Esophagus muscularis mucosa (tissue), 4 donors: ENCODE measurements around the gene DMGDH. TPM values are rescaled to one million over a fixed set of nuclear protein-coding genes. Genes with fewer than 3 reads are reported as not detected.

Experiments
- DNase-seq: peaks from one replicate; pipeline ENCODE4 v3.0.0-alpha.2; 2017; ENCODE audit errors: extremely low spot score
- H3K27ac ChIP-seq, 4 donors: fragments of 200-600 bp; sonication (generic); replicated peaks in 1 of 4; 1 replicate in 3 of 4; 2 replicates in 1 of 4; pipeline ENCODE4 v1.5.1; 2016 to 2019; ENCODE audit warnings: mild to moderate bottlenecking in 1 of 4
- H3K27me3 ChIP-seq, 4 donors: fragments of 200-600 bp; sonication (generic); one replicate each; pipeline versions ENCODE4 v1.5.1 to v1.6.0; 2016 to 2019
- H3K36me3 ChIP-seq, 4 donors: fragments of 200-600 bp; sonication (generic); one replicate each; pipeline ENCODE4 v1.5.1; 2016 to 2019
- H3K4me1 ChIP-seq, 4 donors: fragments of 200-600 bp; sonication (generic); one replicate each; pipeline ENCODE4 v1.5.1; 2016 to 2019
- H3K4me3 ChIP-seq, 4 donors: fragments of 200-600 bp; sonication (generic); 1 replicate in 2 of 4; 2 replicates in 2 of 4; pipeline ENCODE4 v1.5.1; 2016 to 2019; ENCODE audit warnings: mild to moderate bottlenecking in 4 of 4, moderate library complexity in 1 of 4
- H3K9me3 ChIP-seq, 4 donors: fragments of 200-600 bp; sonication (generic); 1 replicate in 3 of 4; 2 replicates in 1 of 4; pipeline ENCODE4 v1.5.1; 2016 to 2019
- CTCF ChIP-seq, 3 experiments: fragments of 200-600 bp in 2 of 3; fragments of 450-650 bp in 1 of 3; sonication (generic) in 2 of 3; IDR thresholded peaks; one replicate each; pipeline ENCODE4 v1.5.1; 2017 to 2019; ENCODE audit warnings: antibody characterized with exemption in 3 of 3, mild to moderate bottlenecking in 2 of 3, moderate library complexity in 1 of 3
- EP300 ChIP-seq: sonication (generic); formaldehyde crosslinking; IDR thresholded peaks from one replicate; pipeline ENCODE4 v1.6.1; 2017; ENCODE audit warnings: antibody characterized with exemption
- POLR2A ChIP-seq: fragments of 450-650 bp; IDR thresholded peaks from one replicate; pipeline ENCODE4 v1.6.1; 2017; ENCODE audit warnings: antibody characterized with exemption, moderate library complexity, mild to moderate bottlenecking, low read depth
- POLR2AphosphoS5 ChIP-seq, 2 donors: sonication (generic); formaldehyde crosslinking; IDR thresholded peaks; one replicate each; pipeline ENCODE4 v1.6.1; 2017; ENCODE audit warnings: antibody characterized with exemption in 2 of 2
- WGBS: methylation state at CpG from one replicate; pipeline ENCODE4 v1.1.5; 2018; 5-methylcytosine and 5-hydroxymethylcytosine counted together
- intact Hi-C: fragments of 100-400 bp; cut with DNase I; formaldehyde crosslinking; loops from one replicate; pipeline ENCODE4 v1.15.1; 2023
- total RNA-seq, 4 donors: library from RNA; depleted of rRNA; stranded (reverse); fragments of >200 nt; gene quantifications; one replicate each; pipeline versions ENCODE4 v1.1.0 to v1.2.1, GENCODE V29; 2016

DMGDH gene
- total RNA-seq, 4 donors from 2014 or later: 3.3 to 7.4 (median 4.6) TPM

GRCh38 chr5:79025054-79025472 lies 44.4 kb downstream of the DMGDH start:
- intact Hi-C loops: loop anchor here (1.0 to 10.0 kb wide), 3 partner anchors 108 to 830 kb away; no protein-coding TSS in a partner anchor
- Histone ChIP-seq H3K27me3 (no peaks in the 10 kb centered on the region), H3K4me1 (peaks cover 8 to 46% (median 41%) of the 10 kb centered on the region in 4 donors), H3K36me3 (no peaks in the 10 kb centered on the region), H3K9me3 (no peaks in the 10 kb centered on the region), H3K4me3 (peak overlapping the region; percentile 37 to 41 (median 38)), H3K27ac (peak overlapping the region; percentile 43 to 79 (median 76))
- WGBS: 5% methylated on average over 13 of the region's 13 CpGs
- DNase-seq: no peak
- TF ChIP-seq EP300: no peak
- peak; percentile 92 to 96 (median 94) for TF ChIP-seq CTCF (IDR thresholded peaks at IDR 0.05)
- peak in 1 of 2 donors; percentile 19 for TF ChIP-seq POLR2AphosphoS5 (IDR thresholded peaks at IDR 0.05)

GRCh38 chr5:79023947-79024346 lies 45.5 kb downstream of the DMGDH start:
- Histone ChIP-seq H3K4me3 (peak overlapping the region in 1 of 4 donors; percentile 38), H3K4me1 (peaks cover 8 to 46% (median 42%) of the 10 kb centered on the region in 4 donors), H3K36me3 (no peaks in the 10 kb centered on the region), H3K27ac (peak overlapping the region in 3 of 4 donors; percentile 76 to 79 (median 77)), H3K27me3 (no peaks in the 10 kb centered on the region), H3K9me3 (no peaks in the 10 kb centered on the region)
- 88% methylated on average over 1 of the region's 1 CpG for WGBS
- TF ChIP-seq POLR2A (no peak), CTCF (IDR thresholded peaks at IDR 0.05) (no peak), POLR2AphosphoS5 (IDR thresholded peaks at IDR 0.05) (no peak), EP300 (no peak)
- DNase-seq: no peak
- intact Hi-C loops: loop anchor here (2.0 to 10.0 kb wide), 4 partner anchors 42 to 831 kb away; no protein-coding TSS in a partner anchor

GRCh38 chr5:79023348-79023747 lies 46.1 kb downstream of the DMGDH start:
- TF ChIP-seq POLR2A: no peak
- no peak for TF ChIP-seq EP300
- no peak for TF ChIP-seq POLR2AphosphoS5 (IDR thresholded peaks at IDR 0.05)
- no peak for TF ChIP-seq CTCF (IDR thresholded peaks at IDR 0.05)
- peak overlapping the region in 3 of 4 donors; percentile 76 to 79 (median 77) for H3K27ac ChIP-seq
- WGBS: 80% methylated on average over 1 of the region's 1 CpG
- no peak for DNase-seq
- H3K4me3 ChIP-seq: no peak overlapping the region
- H3K9me3 ChIP-seq: no peaks in the 10 kb centered on the region
- peaks cover 8 to 46% (median 42%) of the 10 kb centered on the region in 4 donors for H3K4me1 ChIP-seq
- no peaks in the 10 kb centered on the region for H3K36me3 ChIP-seq
- H3K27me3 ChIP-seq: no peaks in the 10 kb centered on the region
- intact Hi-C loops: loop anchor here (5.0 to 10.0 kb wide), 3 partner anchors 41 to 831 kb away; no protein-coding TSS in a partner anchor

- no peak for DNase-seq
- H3K36me3 ChIP-seq: no peaks in the 10 kb centered on the region
- TF ChIP-seq POLR2A (no peak), POLR2AphosphoS5 (IDR thresholded peaks at IDR 0.05) (no peak), CTCF (IDR thresholded peaks at IDR 0.05) (no peak), EP300 (no peak)
- H3K27ac ChIP-seq: peak overlapping the region in 3 of 4 donors; percentile 69 to 79 (median 77)
- no peaks in the 10 kb centered on the region for H3K9me3 ChIP-seq
- H3K4me3 ChIP-seq: no peak overlapping the region
- H3K4me1 ChIP-seq: peaks cover 8 to 46% (median 42%) of the 10 kb centered on the region in 4 donors
- no peaks in the 10 kb centered on the region for H3K27me3 ChIP-seq
- 88% methylated on average over 2 of the region's 2 CpGs for WGBS
- intact Hi-C loops: loop anchor here (5.0 to 10.0 kb wide), 3 partner anchors 40 to 832 kb away; no protein-coding TSS in a partner anchor
Measured at GRCh38 chr5:79022771-79023170, 46.7 kb downstream of the DMGDH start.
